SU-DHL-6 (cell line): ENCODE data around the gene SLC5A2.

Experiments
- H2AFZ ChIP-seq: fragments of 200-600 bp; sonication (generic); 2 replicates; pipeline ENCODE4 v1.6.1; 2014; ENCODE audit warnings: low read depth, mild to moderate bottlenecking, moderate library complexity, mixed read lengths, antibody characterized with exemption, low read length; ENCODE audit not compliant: severe bottlenecking
- H3F3A ChIP-seq: fragments of 200-600 bp; shearing (Covaris generic); 2 replicates; pipeline ENCODE4 v1.6.0; 2016; ENCODE audit warnings: antibody characterized with exemption, mild to moderate bottlenecking; ENCODE audit not compliant: insufficient read depth
- H3K27ac ChIP-seq: fragments of 200-600 bp; sonication (generic); 2 replicates; pipeline ENCODE4 v1.5.1; 2016; ENCODE audit warnings: low read depth, mild to moderate bottlenecking, low read length, moderate library complexity, mixed read lengths
- H3K27me3 ChIP-seq: fragments of 200-600 bp; sonication (generic), shearing (Covaris generic); 2 replicates; pipeline ENCODE4 v1.6.0; 2014; ENCODE audit warnings: mild to moderate bottlenecking, low read length
- H3K36me3 ChIP-seq: fragments of 200-600 bp; sonication (generic); 2 replicates; pipeline ENCODE4 v1.6.1; 2014; ENCODE audit warnings: mild to moderate bottlenecking, low read length, mixed read lengths
- H3K4me2 ChIP-seq: fragments of 300-600, 200-600 bp; shearing (Covaris generic), sonication (generic); 2 replicates; pipeline ENCODE4 v1.6.0; 2014; ENCODE audit warnings: low read length, low read depth, mild to moderate bottlenecking; ENCODE audit not compliant: poor library complexity, severe bottlenecking
- H3K4me3 ChIP-seq: fragments of 200-600 bp; sonication (generic); 2 replicates; pipeline ENCODE4 v1.5.1; 2014; ENCODE audit warnings: antibody characterized with exemption, low read length, mild to moderate bottlenecking, mixed read lengths; ENCODE audit not compliant: insufficient read depth, poor library complexity, severe bottlenecking
- H3K79me2 ChIP-seq: fragments of 200-600 bp; sonication (generic); 2 replicates; pipeline ENCODE4 v1.6.1; 2014; ENCODE audit warnings: mild to moderate bottlenecking, low read length, moderate library complexity; ENCODE audit not compliant: insufficient read depth
- H3K9ac ChIP-seq: fragments of 200-600 bp; sonication (generic); 2 replicates; pipeline ENCODE4 v1.7.0; 2014; ENCODE audit warnings: mild to moderate bottlenecking, low read length
- H3K9me2 ChIP-seq: fragments of 200-600 bp; sonication (generic); replicated peaks from 2 replicates; pipeline ENCODE4 v1.6.1; 2014; ENCODE audit warnings: low read length; ENCODE audit not compliant: insufficient read depth
- H3K9me3 ChIP-seq: fragments of 200-600 bp; sonication (generic); 2 replicates; pipeline ENCODE4 v1.6.1; 2014; ENCODE audit warnings: low read length, mixed read lengths; ENCODE audit not compliant: insufficient read depth
- H4K20me1 ChIP-seq: fragments of 200-600 bp; sonication (generic); 2 replicates; pipeline ENCODE4 v1.6.1; 2014; ENCODE audit warnings: low read depth, mild to moderate bottlenecking, antibody characterized with exemption, low read length, moderate library complexity, mixed read lengths
- CTCF ChIP-seq: fragments of 200-600 bp; sonication (generic); IDR thresholded peaks from one replicate; pipeline ENCODE4 v1.5.1; 2017; ENCODE audit warnings: antibody characterized with exemption, mild to moderate bottlenecking, low read length, moderate library complexity; ENCODE audit not compliant: insufficient read depth, poor library complexity, severe bottlenecking
- EZH2phosphoT487 ChIP-seq: fragments of 200-600 bp; sonication (generic), shearing (Covaris generic); conservative IDR thresholded peaks from 2 replicates; pipeline ENCODE4 v1.6.1; 2018; ENCODE audit warnings: mild to moderate bottlenecking, antibody characterized with exemption, low read length, moderate library complexity, mixed read lengths

Gene SLC5A2

GRCh38 chr16:31485571-31485970 lies 2.6 kb downstream of the SLC5A2 start:
- Histone ChIP-seq H3K79me2 (no peaks in the 10 kb centered on the region), H3K27ac (no peak overlapping the region), H3K36me3 (no peaks in the 10 kb centered on the region)

GRCh38 chr16:31486045-31486444 lies 3.1 kb downstream of the SLC5A2 start:
- no peaks in the 10 kb centered on the region for H3K9me3 ChIP-seq
- H4K20me1 ChIP-seq, result no peaks in the 10 kb centered on the region
- H3K9me2 ChIP-seq, result no peaks in the 10 kb centered on the region
- no peak overlapping the region for H3K27ac ChIP-seq
- no peaks in the 10 kb centered on the region for H3K36me3 ChIP-seq
- no peak overlapping the region for H2AFZ ChIP-seq
- no peak overlapping the region for H3K9ac ChIP-seq
- no peaks in the 10 kb centered on the region for H3K27me3 ChIP-seq
- H3K4me2 ChIP-seq, result no peak overlapping the region
- no peaks in the 10 kb centered on the region for H3K79me2 ChIP-seq
- TF ChIP-seq CTCF (no peak), EZH2phosphoT487 (no peak)
- no peak overlapping the region for H3K4me3 ChIP-seq
- H3F3A ChIP-seq, result no peaks in the 10 kb centered on the region

More at GRCh38 chr16:31485571-31485970, 2.6 kb downstream of the SLC5A2 start:
- H3F3A ChIP-seq, result no peaks in the 10 kb centered on the region
- H3K9me3 ChIP-seq, result no peaks in the 10 kb centered on the region
- H4K20me1 ChIP-seq, result no peaks in the 10 kb centered on the region
- no peak overlapping the region for H2AFZ ChIP-seq
- H3K9ac ChIP-seq, result no peak overlapping the region
- no peaks in the 10 kb centered on the region for H3K9me2 ChIP-seq
- H3K4me2 ChIP-seq, result no peak overlapping the region
- TF ChIP-seq CTCF, result no peak
- TF ChIP-seq EZH2phosphoT487, result no peak
- no peaks in the 10 kb centered on the region for H3K27me3 ChIP-seq
- H3K4me3 ChIP-seq, result no peak overlapping the region

- Histone ChIP-seq H2AFZ (no peak overlapping the region), H3K27me3 (no peaks in the 10 kb centered on the region), H3K79me2 (no peaks in the 10 kb centered on the region), H3K36me3 (no peaks in the 10 kb centered on the region), H3K4me2 (peak overlapping the region; percentile 48), H4K20me1 (no peaks in the 10 kb centered on the region), H3K9me3 (no peaks in the 10 kb centered on the region), H3K9ac (no peak overlapping the region), H3K4me3 (no peak overlapping the region), H3K9me2 (no peaks in the 10 kb centered on the region), H3F3A (no peaks in the 10 kb centered on the region), H3K27ac (no peak overlapping the region)
- TF ChIP-seq CTCF (no peak), EZH2phosphoT487 (no peak)
Measured at GRCh38 chr16:31487071-31487719, 4.3 kb downstream of the SLC5A2 start.
